Suprapubic skin (tissue), 4 donors: Measurements from ENCODE around the gene PDE6B. TPM values are rescaled to one million over a fixed set of nuclear protein-coding genes. Genes with fewer than 3 reads are reported as not detected.
"Not testable (repeated sequence)": the region's sequence is repeated elsewhere in the genome, so short reads cannot be mapped to it uniquely, and the experiment has no call there.

Source experiments
- DNase-seq, 2 donors: peaks; one replicate each; pipeline ENCODE4 v3.0.0-alpha.2; 2019; ENCODE audit warnings: low spot score in 2 of 2
- H3K27ac ChIP-seq: fragments of 200-600 bp; sonication (generic); one replicate; pipeline ENCODE4 v1.5.1; 2019
- H3K27me3 ChIP-seq: fragments of 200-600 bp; sonication (generic); one replicate; pipeline ENCODE4 v1.5.1; 2019
- H3K36me3 ChIP-seq: fragments of 200-600 bp; sonication (generic); one replicate; pipeline ENCODE4 v1.5.1; 2019
- H3K4me1 ChIP-seq: fragments of 200-600 bp; sonication (generic); one replicate; pipeline ENCODE4 v1.5.1; 2019
- H3K4me3 ChIP-seq: fragments of 200-600 bp; sonication (generic); one replicate; pipeline ENCODE4 v1.5.1; 2019; ENCODE audit warnings: mild to moderate bottlenecking
- H3K9me3 ChIP-seq: fragments of 200-600 bp; sonication (generic); one replicate; pipeline ENCODE4 v1.5.1; 2019
- EP300 ChIP-seq: sonication (generic); formaldehyde crosslinking; IDR thresholded peaks from one replicate; pipeline ENCODE4 v1.6.1; 2017; ENCODE audit warnings: antibody characterized with exemption
- POLR2A ChIP-seq, 2 donors: fragments of 450-650 bp; IDR thresholded peaks; one replicate each; pipeline ENCODE4 v1.6.1; 2017; ENCODE audit warnings: antibody characterized with exemption in 2 of 2, mild to moderate bottlenecking in 2 of 2, moderate library complexity in 2 of 2
- POLR2AphosphoS5 ChIP-seq, 3 donors: sonication (generic); formaldehyde crosslinking; IDR thresholded peaks; one replicate each; pipeline ENCODE4 v1.6.1; 2017; ENCODE audit warnings: antibody characterized with exemption in 3 of 3
- WGBS: methylation state at CpG from one replicate; pipeline ENCODE4 v1.1.5; 2018; 5-methylcytosine and 5-hydroxymethylcytosine counted together
- total RNA-seq, 4 donors: library from RNA; depleted of rRNA; stranded (reverse); fragments of >200 nt; gene quantifications; one replicate each; pipeline ENCODE4 v1.1.0, GENCODE V29; 2016
- TF ChIP-seq, protein P1 (sequence below), 2 donors: fragments of 200-600 bp in 1 of 2; fragments of 450-650 bp in 1 of 2; sonication (generic) in 1 of 2; IDR thresholded peaks; one replicate each; pipeline ENCODE4 v1.5.1; 2016 to 2019; ENCODE audit warnings: antibody characterized with exemption in 2 of 2, mild to moderate bottlenecking in 1 of 2, moderate library complexity in 1 of 2

The PDE6B gene
- total RNA-seq, 4 donors from 2014 or later = 0.95 to 9.5 TPM; not detected in 2

DNA sequence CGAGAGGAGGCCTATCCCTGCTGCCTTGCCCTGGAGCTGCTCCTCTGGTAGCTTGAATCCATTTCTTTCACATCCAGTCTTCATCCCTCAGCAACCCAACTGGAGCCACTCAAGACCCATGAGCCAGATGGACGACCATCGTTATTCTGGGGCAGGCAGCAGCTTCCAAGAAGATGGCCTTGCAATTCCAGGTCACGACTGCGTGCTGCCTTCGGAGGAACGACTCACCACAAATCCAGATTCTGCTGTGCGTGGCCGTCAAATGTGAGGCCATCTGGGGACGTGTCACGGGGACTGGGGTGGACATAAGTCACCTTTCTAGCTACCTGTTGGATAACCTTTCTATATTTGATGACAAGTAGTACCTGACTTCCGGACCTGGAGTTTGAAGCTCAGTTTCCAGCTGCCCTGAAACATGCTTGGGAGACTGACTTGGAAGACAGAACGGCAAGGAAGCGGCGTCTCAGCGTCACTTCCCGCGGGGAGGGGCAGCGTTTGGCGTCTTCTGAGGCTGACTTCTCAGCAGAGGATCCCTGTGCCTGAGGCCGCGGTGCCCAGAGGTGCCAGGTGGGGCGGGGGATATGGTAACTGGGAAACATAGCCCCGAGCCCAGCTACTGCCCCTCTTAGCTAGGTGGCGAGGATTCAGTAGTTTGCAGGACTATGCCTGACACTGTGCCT is 37.6 kb upstream of the PDE6B start:
- Histone ChIP-seq H3K36me3 (no peaks in the 10 kb centered on the region), H3K27ac (no peak overlapping the region), H3K4me3 (no peak overlapping the region), H3K27me3 (peaks cover 25% of the 10 kb centered on the region), H3K4me1 (no peaks in the 10 kb centered on the region), H3K9me3 (no peaks in the 10 kb centered on the region)
- WGBS = 79% methylated on average over 19 of the region's 25 CpGs
- DNase-seq = no peak
- no peak for TF ChIP-seq POLR2AphosphoS5 (IDR thresholded peaks at IDR 0.05)
- TF ChIP-seq, protein P1, sequence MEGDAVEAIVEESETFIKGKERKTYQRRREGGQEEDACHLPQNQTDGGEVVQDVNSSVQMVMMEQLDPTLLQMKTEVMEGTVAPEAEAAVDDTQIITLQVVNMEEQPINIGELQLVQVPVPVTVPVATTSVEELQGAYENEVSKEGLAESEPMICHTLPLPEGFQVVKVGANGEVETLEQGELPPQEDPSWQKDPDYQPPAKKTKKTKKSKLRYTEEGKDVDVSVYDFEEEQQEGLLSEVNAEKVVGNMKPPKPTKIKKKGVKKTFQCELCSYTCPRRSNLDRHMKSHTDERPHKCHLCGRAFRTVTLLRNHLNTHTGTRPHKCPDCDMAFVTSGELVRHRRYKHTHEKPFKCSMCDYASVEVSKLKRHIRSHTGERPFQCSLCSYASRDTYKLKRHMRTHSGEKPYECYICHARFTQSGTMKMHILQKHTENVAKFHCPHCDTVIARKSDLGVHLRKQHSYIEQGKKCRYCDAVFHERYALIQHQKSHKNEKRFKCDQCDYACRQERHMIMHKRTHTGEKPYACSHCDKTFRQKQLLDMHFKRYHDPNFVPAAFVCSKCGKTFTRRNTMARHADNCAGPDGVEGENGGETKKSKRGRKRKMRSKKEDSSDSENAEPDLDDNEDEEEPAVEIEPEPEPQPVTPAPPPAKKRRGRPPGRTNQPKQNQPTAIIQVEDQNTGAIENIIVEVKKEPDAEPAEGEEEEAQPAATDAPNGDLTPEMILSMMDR (IDR thresholded peaks at IDR 0.05) = no peak
- no peak for TF ChIP-seq EP300
- TF ChIP-seq POLR2A (IDR thresholded peaks at IDR 0.05) = no peak

DNA sequence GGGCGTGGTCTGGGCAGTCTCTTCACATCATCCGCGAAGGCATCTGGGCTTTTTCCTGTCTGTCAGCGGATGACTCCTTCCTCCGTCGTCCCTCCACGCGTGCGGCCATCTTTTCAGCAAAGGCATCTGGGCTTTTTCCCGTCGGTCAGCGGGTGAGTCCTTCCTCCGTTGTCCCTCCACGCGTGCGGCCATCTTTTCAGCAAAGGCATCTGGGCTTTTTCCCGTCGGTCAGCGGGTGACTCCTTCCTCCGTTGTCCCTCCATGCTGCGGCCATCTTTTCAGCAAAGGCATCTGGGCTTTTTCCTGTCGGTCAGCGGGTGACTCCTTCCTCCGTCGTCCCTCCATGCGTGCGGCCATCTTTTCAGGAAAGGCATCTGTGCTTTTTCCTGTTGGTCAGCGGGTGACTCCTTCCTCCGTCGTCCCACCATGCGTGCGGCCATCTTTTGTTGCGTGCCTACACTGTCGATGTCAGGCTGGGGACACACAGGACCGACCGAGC is 37.0 kb upstream of the PDE6B start:
- Histone ChIP-seq H3K4me1 (no peaks in the 10 kb centered on the region), H3K4me3 (no peak overlapping the region), H3K36me3 (no peaks in the 10 kb centered on the region), H3K9me3 (no peaks in the 10 kb centered on the region), H3K27ac (no peak overlapping the region), H3K27me3 (peaks cover 23% of the 10 kb centered on the region)
- 78% methylated on average over 36 of the region's 36 CpGs for WGBS
- no peak for TF ChIP-seq EP300
- TF ChIP-seq POLR2A (IDR thresholded peaks at IDR 0.05) = no peak
- TF ChIP-seq, protein P1 (IDR thresholded peaks at IDR 0.05) = no peak
- no peak for TF ChIP-seq POLR2AphosphoS5 (IDR thresholded peaks at IDR 0.05)
- DNase-seq = no peak

GRCh38 chr4:589219-589963 is 36.0 kb upstream of the PDE6B start:
- no peaks in the 10 kb centered on the region for H3K36me3 ChIP-seq
- H3K9me3 ChIP-seq = no peaks in the 10 kb centered on the region
- H3K27me3 ChIP-seq = peaks cover 27% of the 10 kb centered on the region
- no peak overlapping the region for H3K27ac ChIP-seq
- H3K4me1 ChIP-seq = no peaks in the 10 kb centered on the region
- DNase-seq = no peak
- H3K4me3 ChIP-seq = no peak overlapping the region
- TF ChIP-seq POLR2A (IDR thresholded peaks at IDR 0.05) (no peak), EP300 (no peak), POLR2AphosphoS5 (IDR thresholded peaks at IDR 0.05) (no peak)
- TF ChIP-seq, protein P1 (IDR thresholded peaks at IDR 0.05) = no peak
- 86% methylated on average over 16 of the region's 16 CpGs for WGBS

DNA sequence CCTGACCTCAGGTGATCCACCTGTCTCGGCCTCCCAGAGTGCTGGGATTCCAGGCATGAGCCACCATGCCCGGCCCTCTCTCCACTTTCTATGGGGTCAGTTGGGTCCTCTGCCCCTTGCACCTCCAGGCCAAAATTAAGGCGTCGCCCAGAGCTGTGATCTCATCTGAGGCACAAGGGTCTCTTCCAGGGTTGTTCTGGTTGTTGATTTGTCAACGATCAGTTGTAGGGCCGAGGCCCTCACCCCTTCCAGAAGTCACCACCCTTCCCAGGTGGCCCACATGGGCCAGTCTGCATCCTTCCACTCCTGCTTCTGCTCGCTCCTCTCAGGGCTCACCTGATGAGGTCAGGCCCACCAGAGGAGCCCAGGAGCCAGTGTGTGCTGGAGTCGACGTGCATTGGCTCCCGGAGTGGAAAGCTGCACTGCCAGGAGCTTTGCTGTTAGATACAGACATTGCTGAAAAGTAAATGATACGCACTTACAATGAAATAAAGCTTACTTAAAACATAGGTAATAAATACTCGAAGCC is 35.0 kb upstream of the PDE6B start:
- no peak for TF ChIP-seq EP300
- TF ChIP-seq POLR2AphosphoS5 (IDR thresholded peaks at IDR 0.05) = no peak
- TF ChIP-seq, protein P1 (IDR thresholded peaks at IDR 0.05) = no peak
- TF ChIP-seq POLR2A (IDR thresholded peaks at IDR 0.05) = no peak
- WGBS = 92% methylated on average over 7 of the region's 12 CpGs
- H3K27me3 ChIP-seq = peaks cover 27% of the 10 kb centered on the region
- H3K4me1 ChIP-seq = no peaks in the 10 kb centered on the region
- DNase-seq = no peak
- H3K27ac ChIP-seq = no peak overlapping the region
- H3K36me3 ChIP-seq = no peaks in the 10 kb centered on the region
- H3K4me3 ChIP-seq = no peak overlapping the region
- H3K9me3 ChIP-seq = no peaks in the 10 kb centered on the region

- H3K4me3 ChIP-seq, H3K4me1 ChIP-seq, H3K36me3 ChIP-seq, H3K27ac ChIP-seq, DNase-seq, H3K9me3 ChIP-seq: not testable (repeated sequence)
- WGBS = 80% methylated on average over 13 of the region's 13 CpGs
- H3K27me3 ChIP-seq = peaks cover 20% of the 10 kb centered on the region
These were observed 33.2 kb upstream of the PDE6B start for GRCh38 chr4:592178-592577.
